Activated CD4-positive, alpha-beta T cell treated with anti-CD3 and anti-CD28 coated beads, Interleukin-2, amount 10 ng/mL, durations not matched to agents 7 days and 5 days (primary cell): ENCODE data around the gene ITPKC. TPM values are rescaled to one million over a fixed set of nuclear protein-coding genes. Genes with fewer than 3 reads are reported as not detected.
A peak's percentile ranks its signal among the peaks of the same experiment; 100 is the strongest.
"Not testable (repeated sequence)": the region's sequence is repeated elsewhere in the genome, so short reads cannot be mapped to it uniquely, and the experiment has no call there.

Experiments
- CTCF ChIA-PET: fragments of 350-600 bp; sonication (Branson Sonifier 250); formaldehyde crosslinking; loops from one replicate; lab custom pipeline; 2021; ENCODE audit warnings: antibody characterized with exemption; lab: Charles Lee
- POLR2A ChIA-PET: fragments of 350-600 bp; sonication (Branson Sonifier 250); formaldehyde crosslinking; loops from one replicate; lab custom pipeline; 2021; ENCODE audit warnings: antibody characterized with exemption; lab: Charles Lee
- DNase-seq: peaks from one replicate; pipeline ENCODE4 v3.0.0-alpha.2; 2020
- H3K27ac Mint-ChIP-seq: one replicate; pipeline ENCODE4 v1.8.0; 2021; ENCODE audit warnings: mild to moderate bottlenecking, moderate library complexity, mixed read lengths
- H3K27me3 Mint-ChIP-seq: one replicate; pipeline ENCODE4 v1.8.0; 2021; ENCODE audit warnings: mixed read lengths
- H3K36me3 Mint-ChIP-seq: one replicate; pipeline ENCODE4 v1.8.0; 2021; ENCODE audit warnings: low read depth, mixed read lengths
- H3K4me1 Mint-ChIP-seq: one replicate; pipeline ENCODE4 v1.8.0; 2021; ENCODE audit warnings: mixed read lengths
- H3K4me3 Mint-ChIP-seq: one replicate; pipeline ENCODE4 v1.8.0; 2021; ENCODE audit warnings: mild to moderate bottlenecking, moderate library complexity, mixed read lengths
- H3K9me3 Mint-ChIP-seq: one replicate; pipeline ENCODE4 v1.8.0; 2021; ENCODE audit warnings: mixed read lengths
- total RNA-seq, 2 experiments: library from RNA; stranded (reverse); gene quantifications; one replicate each; pipeline ENCODE4 v1.2.3, GENCODE V29; 2021

Gene ITPKC
- total RNA-seq, 2 experiments from 2014 or later = 4.8 TPM

DNA sequence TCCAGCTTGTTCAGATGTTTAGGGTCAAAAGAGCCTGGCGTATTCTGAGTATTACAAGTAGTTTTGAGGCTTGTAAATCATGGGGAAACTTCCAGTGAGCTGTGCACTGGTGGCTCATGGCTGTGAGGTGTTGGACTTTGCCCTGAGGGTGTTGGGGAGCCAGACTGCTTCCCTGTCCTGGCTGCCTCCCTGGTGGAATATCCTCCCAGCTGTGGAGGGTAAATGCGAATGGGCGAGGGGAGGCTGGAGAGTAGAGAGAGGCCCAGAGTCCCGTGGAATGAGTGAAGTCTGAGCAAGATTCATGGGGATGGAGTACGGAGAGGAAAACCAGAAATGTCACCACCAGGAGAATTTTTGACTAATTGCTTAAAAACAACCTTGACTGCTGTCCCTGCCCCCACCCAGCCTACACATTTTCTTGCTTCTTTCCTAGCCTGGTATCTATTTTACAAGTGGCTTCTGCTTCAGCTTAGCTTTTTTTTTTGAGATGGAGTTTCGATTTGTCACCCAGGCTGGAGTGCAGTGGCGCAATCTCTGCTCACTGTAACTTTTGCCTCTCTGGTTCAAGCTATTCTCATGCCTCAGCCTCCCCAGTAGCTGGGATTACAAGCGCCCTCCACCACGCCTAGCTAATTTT lies 37.8 kb downstream of the ITPKC start:
- H3K4me3 Mint-ChIP-seq = peak overlapping the region; percentile 76
- H3K9me3 Mint-ChIP-seq = no peaks in the 10 kb centered on the region
- no peaks in the 10 kb centered on the region for H3K27me3 Mint-ChIP-seq
- peaks cover 64% of the 10 kb centered on the region for H3K36me3 Mint-ChIP-seq
- peak overlapping the region; percentile 91 for H3K27ac Mint-ChIP-seq
- POLR2A ChIA-PET = interaction anchor here (0.6 kb wide), 1 partner anchor 44 kb away, joined by 5 read pairs; no protein-coding TSS in a partner anchor
- peaks cover 51% of the 10 kb centered on the region for H3K4me1 Mint-ChIP-seq
- CTCF ChIA-PET = interaction anchor here (0.6 to 5.0 kb wide), 5 partner anchors 23 to 278 kb away, joined by 3 to 25 read pairs (median 3); partner anchors contain the start of gene RAB4B
- no peak for DNase-seq

DNA sequence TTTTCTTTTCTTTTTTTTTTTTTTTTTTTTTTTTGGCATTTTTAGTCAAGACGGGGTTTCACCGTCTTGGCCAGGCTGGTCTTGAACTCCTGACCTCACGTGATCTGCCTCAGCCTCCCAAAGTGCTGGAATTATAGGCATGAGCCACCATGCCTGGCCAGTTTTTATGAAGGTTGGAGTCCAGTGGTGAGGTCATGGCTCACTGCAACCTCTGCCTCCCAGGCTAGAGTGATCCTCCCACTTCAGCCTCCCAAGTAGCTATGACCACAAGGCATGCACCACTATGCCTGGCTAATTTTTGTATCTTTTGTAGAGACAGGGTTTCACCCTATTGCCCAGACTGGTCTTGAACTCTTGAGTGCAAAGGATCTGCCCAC lies 38.3 kb downstream of the ITPKC start:
- CTCF ChIA-PET = interaction anchor here (0.6 to 5.0 kb wide), 5 partner anchors 18 to 278 kb away, joined by 3 to 25 read pairs (median 3); partner anchors contain the start of gene RAB4B
- peak overlapping the region; percentile 31 for H3K27ac Mint-ChIP-seq
- H3K36me3 Mint-ChIP-seq = peaks cover 65% of the 10 kb centered on the region
- H3K4me1 Mint-ChIP-seq = peaks cover 49% of the 10 kb centered on the region
- H3K27me3 Mint-ChIP-seq = no peaks in the 10 kb centered on the region
- POLR2A ChIA-PET = no interaction called here
- no peaks in the 10 kb centered on the region for H3K9me3 Mint-ChIP-seq
- DNase-seq = no peak
- H3K4me3 Mint-ChIP-seq = no peak overlapping the region

DNA sequence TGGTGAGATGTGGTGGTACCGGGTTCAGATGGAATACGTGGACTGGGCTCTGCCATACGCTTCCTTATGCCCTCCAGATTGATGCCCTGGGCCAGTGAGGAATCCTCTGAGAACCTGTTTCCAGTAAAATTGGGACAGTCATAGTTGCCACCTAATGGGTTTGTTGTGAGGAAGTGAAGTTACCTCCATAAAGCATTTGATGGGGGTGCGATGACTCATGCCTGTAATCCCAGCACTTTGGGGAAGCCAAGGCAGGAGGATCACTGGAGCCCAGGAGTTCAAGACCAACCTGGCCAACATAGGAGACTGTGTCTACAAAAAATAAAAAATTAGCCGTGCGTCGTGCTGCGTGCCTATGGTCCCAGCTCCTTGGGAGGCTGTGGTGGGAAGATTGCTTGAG lies 38.9 kb downstream of the ITPKC start:
- Mint-ChIP-seq H3K4me3 (peak overlapping the region; percentile 6), H3K4me1 (peaks cover 51% of the 10 kb centered on the region), H3K9me3 (no peaks in the 10 kb centered on the region), H3K27ac (peak overlapping the region; percentile 67), H3K36me3 (peaks cover 71% of the 10 kb centered on the region), H3K27me3 (no peaks in the 10 kb centered on the region)
- CTCF ChIA-PET = interaction anchor here (0.8 to 5.0 kb wide), 4 partner anchors 8 to 54 kb away, joined by 3 to 25 read pairs (median 3); partner anchors contain the start of gene RAB4B
- POLR2A ChIA-PET = no interaction called here
- DNase-seq = no peak

DNA sequence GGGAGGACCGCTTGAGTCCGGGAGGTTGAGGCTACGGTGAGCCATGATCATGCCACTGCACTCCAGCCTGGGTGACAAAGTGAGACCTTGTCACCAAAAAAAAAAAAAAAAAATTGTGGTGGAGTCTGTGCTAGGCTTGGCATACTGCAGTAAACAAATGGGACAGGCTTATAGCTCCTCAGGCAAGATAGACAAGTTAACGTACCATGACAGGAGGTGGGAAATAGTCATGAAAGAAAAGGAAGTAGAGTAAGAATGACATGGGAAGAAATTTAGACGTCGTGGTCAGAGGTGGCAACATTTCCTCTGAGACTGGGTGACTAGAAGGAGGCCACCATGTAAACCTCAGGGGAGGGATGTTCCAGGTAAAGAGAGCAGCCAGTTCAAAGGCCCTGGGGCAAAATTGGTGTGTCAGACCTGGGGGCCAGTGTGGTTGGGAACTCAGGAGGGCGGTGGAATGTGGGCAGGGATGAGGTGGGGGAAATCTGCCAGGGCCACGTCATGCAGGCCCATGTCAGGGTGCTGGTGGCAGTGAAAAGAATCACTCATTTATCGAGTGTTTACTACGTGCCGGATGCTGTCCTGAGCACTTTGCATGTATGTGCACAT lies 39.7 kb downstream of the ITPKC start:
- no peak overlapping the region for H3K27ac Mint-ChIP-seq
- no peak for DNase-seq
- POLR2A ChIA-PET = no interaction called here
- CTCF ChIA-PET = interaction anchor here (0.6 to 5.0 kb wide), 4 partner anchors 9 to 1684 kb away, joined by 3 to 25 read pairs (median 6); partner anchors contain the start of gene RAB4B
- no peaks in the 10 kb centered on the region for H3K9me3 Mint-ChIP-seq
- H3K36me3 Mint-ChIP-seq = peaks cover 70% of the 10 kb centered on the region
- no peak overlapping the region for H3K4me3 Mint-ChIP-seq
- H3K4me1 Mint-ChIP-seq = peaks cover 51% of the 10 kb centered on the region
- no peaks in the 10 kb centered on the region for H3K27me3 Mint-ChIP-seq

DNA sequence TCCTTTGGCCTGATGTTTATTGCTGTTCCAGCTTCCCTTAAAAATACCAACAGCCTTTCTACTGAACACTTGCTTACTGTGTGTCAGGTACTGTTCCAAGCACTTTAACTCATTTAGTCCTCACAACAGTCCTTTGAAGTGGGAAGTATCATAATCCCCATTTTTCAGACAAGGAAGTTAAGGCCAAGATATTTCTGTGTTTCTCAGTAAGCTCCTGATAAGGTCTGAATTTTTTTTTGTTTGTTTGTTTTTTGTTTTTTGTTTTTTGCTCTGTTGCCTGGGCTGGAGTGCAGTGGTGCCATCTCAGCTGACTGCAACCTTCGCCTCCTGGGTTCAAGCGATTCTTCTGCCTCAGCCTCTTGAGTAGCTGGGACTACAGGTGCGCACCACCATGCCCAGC lies 41.6 kb downstream of the ITPKC start:
- peaks cover 53% of the 10 kb centered on the region for H3K4me1 Mint-ChIP-seq
- no peaks in the 10 kb centered on the region for H3K9me3 Mint-ChIP-seq
- H3K27ac Mint-ChIP-seq = no peak overlapping the region
- no peak for DNase-seq
- H3K27me3 Mint-ChIP-seq = no peaks in the 10 kb centered on the region
- ChIA-PET CTCF (interaction anchor here (0.9 to 5.0 kb wide), 3 partner anchors 9 to 19 kb away, joined by 3 to 25 read pairs (median 5); partner anchors contain the start of genes ACTMAP and RAB4B), POLR2A (no interaction called here)
- H3K4me3 Mint-ChIP-seq = no peak overlapping the region
- peaks cover 72% of the 10 kb centered on the region for H3K36me3 Mint-ChIP-seq

DNA sequence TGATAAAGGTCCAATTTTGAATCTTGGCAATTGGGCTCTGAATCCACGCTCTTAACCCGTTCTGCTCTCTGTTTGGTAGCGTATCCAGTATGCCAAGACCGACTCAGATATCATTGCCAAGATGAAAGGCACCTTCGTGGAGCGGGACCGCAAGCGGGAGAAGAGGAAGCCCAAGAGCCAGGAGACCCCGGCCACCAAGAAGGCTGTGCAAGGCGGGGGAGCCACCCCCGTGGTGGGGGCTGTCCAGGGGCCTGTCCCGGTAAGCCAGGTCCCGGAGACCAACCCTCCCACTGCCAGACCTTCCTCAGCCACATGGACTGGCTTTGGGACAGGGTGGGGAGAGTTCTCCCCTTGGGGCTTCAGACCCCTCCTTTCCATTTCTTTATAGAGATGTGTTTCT lies 42.4 kb downstream of the ITPKC start:
- Mint-ChIP-seq H3K27ac (no peak overlapping the region), H3K27me3 (no peaks in the 10 kb centered on the region), H3K9me3 (no peaks in the 10 kb centered on the region), H3K36me3 (peaks cover 78% of the 10 kb centered on the region), H3K4me3 (no peak overlapping the region), H3K4me1 (peaks cover 58% of the 10 kb centered on the region)
- POLR2A ChIA-PET = no interaction called here
- CTCF ChIA-PET = interaction anchor here (1.2 to 5.0 kb wide), 2 partner anchors 10 to 18 kb away, joined by 3 to 25 read pairs; partner anchors contain the start of gene RAB4B
- DNase-seq = no peak

DNA sequence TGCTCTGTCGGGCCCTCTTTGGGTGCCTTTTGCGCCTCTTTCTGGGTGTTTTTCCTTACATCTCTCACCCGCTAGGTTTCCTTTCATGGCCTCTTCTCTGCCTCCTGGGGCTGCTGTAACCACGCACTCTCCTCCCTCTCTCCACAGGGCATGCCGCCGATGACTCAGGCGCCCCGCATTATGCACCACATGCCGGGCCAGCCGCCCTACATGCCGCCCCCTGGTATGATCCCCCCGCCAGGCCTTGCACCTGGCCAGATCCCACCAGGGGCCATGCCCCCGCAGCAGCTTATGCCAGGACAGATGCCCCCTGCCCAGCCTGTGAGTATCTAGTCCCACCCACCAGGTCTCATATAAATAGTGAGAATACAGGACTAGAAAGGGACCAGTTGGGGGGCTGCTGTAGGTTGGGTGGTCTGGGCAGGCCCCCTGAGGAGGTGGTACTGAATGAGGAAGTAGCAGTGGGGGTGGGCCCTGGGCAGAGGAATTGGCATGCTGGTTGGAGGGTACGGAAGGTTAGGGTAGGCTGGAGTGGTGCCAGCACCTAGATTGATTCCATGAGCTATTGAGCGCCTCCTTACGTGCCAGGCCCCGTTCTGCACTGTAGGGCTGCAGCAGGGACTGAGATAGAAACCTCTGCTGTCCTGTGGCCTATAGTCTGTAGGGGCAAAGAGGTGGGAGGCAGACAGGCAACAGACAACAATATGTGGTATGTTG lies 46.0 kb downstream of the ITPKC start:
- H3K27ac Mint-ChIP-seq = no peak overlapping the region
- CTCF ChIA-PET = interaction anchor here (1.1 kb wide), 1 partner anchor 13 kb away, joined by 3 read pairs; the partner anchor contains the start of gene ACTMAP
- no peaks in the 10 kb centered on the region for H3K9me3 Mint-ChIP-seq
- POLR2A ChIA-PET = no interaction called here
- H3K36me3 Mint-ChIP-seq = peaks cover 71% of the 10 kb centered on the region
- DNase-seq = no peak
- H3K27me3 Mint-ChIP-seq = no peaks in the 10 kb centered on the region
- no peak overlapping the region for H3K4me3 Mint-ChIP-seq
- H3K4me1 Mint-ChIP-seq = peaks cover 46% of the 10 kb centered on the region

DNA sequence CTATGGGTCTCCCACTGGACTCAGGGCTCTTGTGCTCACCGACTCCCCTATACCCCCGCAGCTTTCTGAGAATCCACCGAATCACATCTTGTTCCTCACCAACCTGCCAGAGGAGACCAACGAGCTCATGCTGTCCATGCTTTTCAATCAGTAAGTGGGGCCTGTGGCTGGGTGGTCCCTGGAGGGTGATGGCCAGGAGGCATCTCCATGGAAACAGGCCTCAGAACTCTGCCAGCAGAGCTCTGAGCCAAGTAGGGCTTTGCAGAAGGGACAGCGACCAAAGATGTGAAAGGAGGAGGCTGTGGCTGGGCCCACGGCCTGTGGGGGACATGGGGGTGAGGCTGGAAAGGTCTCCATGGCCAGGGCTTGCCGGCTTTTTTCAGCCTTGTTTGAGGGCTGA lies 46.6 kb downstream of the ITPKC start:
- no peak overlapping the region for H3K27ac Mint-ChIP-seq
- H3K4me3 Mint-ChIP-seq = no peak overlapping the region
- peaks cover 42% of the 10 kb centered on the region for H3K4me1 Mint-ChIP-seq
- CTCF ChIA-PET = interaction anchor here (1.1 kb wide), 1 partner anchor 14 kb away, joined by 3 read pairs; the partner anchor contains the start of gene ACTMAP
- POLR2A ChIA-PET = no interaction called here
- peaks cover 67% of the 10 kb centered on the region for H3K36me3 Mint-ChIP-seq
- H3K9me3 Mint-ChIP-seq = no peaks in the 10 kb centered on the region
- no peaks in the 10 kb centered on the region for H3K27me3 Mint-ChIP-seq
- no peak for DNase-seq

DNA sequence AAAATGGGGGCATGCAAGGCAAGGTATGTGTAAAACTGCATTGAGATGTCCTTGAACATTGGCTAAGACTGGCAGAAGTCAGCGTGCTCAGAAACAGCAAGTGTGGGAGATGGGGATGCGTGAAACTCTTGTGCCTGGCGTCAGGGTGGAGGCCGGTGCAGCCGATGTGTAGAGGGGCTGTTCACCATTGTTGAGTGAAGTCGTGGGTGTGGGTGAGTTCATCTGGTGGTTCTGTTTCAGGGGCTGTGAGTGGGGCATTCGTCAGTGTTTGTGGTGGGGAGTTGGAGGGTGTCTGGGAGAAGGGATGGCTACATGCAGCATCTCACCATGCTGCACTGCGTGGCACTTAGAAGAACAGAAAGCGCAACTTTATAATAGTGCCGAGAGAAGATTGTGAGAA lies 47.1 kb downstream of the ITPKC start:
- POLR2A ChIA-PET = no interaction called here
- H3K36me3 Mint-ChIP-seq = peaks cover 69% of the 10 kb centered on the region
- H3K4me3 Mint-ChIP-seq = no peak overlapping the region
- no peaks in the 10 kb centered on the region for H3K27me3 Mint-ChIP-seq
- peaks cover 42% of the 10 kb centered on the region for H3K4me1 Mint-ChIP-seq
- H3K9me3 Mint-ChIP-seq = no peaks in the 10 kb centered on the region
- DNase-seq = no peak
- CTCF ChIA-PET = interaction anchor here (1.1 kb wide), 1 partner anchor 14 kb away, joined by 3 read pairs; the partner anchor contains the start of gene ACTMAP
- H3K27ac Mint-ChIP-seq = no peak overlapping the region

DNA sequence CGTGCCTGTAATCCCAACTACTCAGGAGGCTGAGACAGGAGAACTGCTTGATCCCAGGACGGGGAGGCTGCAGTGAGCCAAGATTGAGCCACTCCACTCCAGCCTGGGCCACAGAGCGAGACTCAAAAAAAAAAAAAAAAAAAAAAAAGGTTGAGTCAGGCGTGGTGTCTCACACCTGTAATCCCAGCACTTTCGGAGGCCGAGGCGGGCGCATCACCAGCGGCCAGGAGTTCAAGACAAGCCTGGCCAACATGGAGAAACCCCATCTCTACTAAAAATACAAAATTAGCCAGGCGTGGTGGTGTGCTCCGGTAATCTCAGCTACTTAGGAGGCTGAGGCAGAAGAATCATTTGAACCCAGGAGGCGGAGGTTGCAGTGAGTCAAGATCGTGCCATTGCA lies 49.5 kb downstream of the ITPKC start:
- POLR2A ChIA-PET = not testable (repeated sequence)
- CTCF ChIA-PET = interaction anchor here (0.5 to 2.2 kb wide), 3 partner anchors 10 to 16 kb away, joined by 3 to 5 read pairs (median 4); partner anchors contain the start of gene RAB4B
- peaks cover 46% of the 10 kb centered on the region for H3K4me1 Mint-ChIP-seq

DNA sequence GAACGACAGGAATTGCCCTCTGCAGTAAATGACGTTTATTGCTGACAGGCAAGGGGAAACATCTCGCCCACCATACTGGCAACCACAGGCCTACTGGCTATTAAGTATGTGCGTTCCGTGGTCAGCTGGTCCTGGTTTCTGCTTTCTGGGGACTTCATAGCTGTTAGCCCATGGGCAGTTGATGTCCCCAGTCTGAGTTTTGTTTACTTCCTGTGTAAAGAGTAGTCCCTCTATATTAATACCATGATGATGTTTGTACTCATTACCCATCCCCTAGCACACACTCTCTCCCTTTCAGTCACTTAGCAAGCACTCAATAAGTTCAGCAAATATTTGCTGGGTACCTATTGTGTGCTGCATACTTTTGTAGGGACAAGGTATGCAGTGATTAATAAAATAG lies 52.0 kb downstream of the ITPKC start:
- DNase-seq = no peak
- POLR2A ChIA-PET = no interaction called here
- Mint-ChIP-seq H3K36me3 (peaks cover 45% of the 10 kb centered on the region), H3K9me3 (peaks cover 8% of the 10 kb centered on the region), H3K4me1 (peaks cover 32% of the 10 kb centered on the region), H3K27ac (no peak overlapping the region), H3K4me3 (no peak overlapping the region), H3K27me3 (no peaks in the 10 kb centered on the region)
- CTCF ChIA-PET = interaction anchor here (1.4 to 1.5 kb wide), 2 partner anchors 9 to 11 kb away, joined by 3 to 5 read pairs; no protein-coding TSS in a partner anchor

More for the DNA sequence above, 49.5 kb downstream of the ITPKC start:
- H3K36me3 Mint-ChIP-seq = peaks cover 64% of the 10 kb centered on the region
- not testable (repeated sequence) for H3K27ac Mint-ChIP-seq, H3K9me3 Mint-ChIP-seq, DNase-seq, H3K4me3 Mint-ChIP-seq, H3K27me3 Mint-ChIP-seq

DNA sequence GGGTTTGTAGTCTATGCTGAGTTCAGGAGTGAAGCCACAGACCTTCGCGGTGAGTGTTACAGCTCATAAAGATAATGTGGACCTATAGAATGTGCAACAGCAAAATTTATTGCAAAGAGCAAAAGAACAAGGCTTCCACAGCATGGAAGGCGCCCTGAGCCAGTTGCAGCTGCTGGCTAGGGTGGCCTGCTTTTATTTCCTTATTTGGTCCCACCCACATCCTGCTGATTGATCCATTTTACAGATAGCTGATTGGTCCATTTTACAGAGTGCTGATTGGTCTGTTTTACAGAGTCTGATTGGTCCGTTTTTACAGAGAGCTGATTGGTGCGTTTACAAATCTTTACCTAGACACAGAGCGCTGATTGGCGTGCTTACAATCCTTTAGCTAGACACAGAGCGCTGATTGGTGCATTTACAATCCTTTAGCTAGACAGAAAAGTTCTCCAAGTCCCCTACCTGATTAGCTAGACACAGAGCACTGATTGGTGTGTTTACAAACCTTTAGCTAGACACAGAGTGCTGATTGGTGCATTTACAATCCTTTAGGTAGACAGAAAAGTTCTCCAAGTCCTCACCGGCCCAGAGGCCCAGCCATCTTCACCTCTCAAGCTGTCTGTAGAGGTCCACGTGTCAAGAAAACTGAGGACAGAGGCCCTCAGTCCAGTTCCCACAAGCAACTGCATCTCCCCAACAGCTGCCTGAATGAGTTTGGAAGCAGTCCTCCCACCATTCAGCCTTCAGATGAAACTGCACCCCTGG lies 54.4 kb downstream of the ITPKC start:
- H3K4me3 Mint-ChIP-seq, H3K27ac Mint-ChIP-seq: not testable (repeated sequence)

More for the DNA sequence above, 54.4 kb downstream of the ITPKC start:
- Mint-ChIP-seq H3K36me3 (peaks cover 27% of the 10 kb centered on the region), H3K4me1 (peaks cover 16% of the 10 kb centered on the region)
- CTCF ChIA-PET = interaction anchor here (1.3 kb wide), 1 partner anchor 27 kb away, joined by 3 read pairs; no protein-coding TSS in a partner anchor
- H3K9me3 Mint-ChIP-seq, H3K27me3 Mint-ChIP-seq: not testable (repeated sequence)
- peak; percentile 26 for DNase-seq
- POLR2A ChIA-PET = interaction anchor here (0.6 kb wide), 1 partner anchor 18 kb away, joined by 11 read pairs; no protein-coding TSS in a partner anchor
